Neural progenitor cell (in vitro differentiated cells): ENCODE measurements around the gene HAO2. TPM values are rescaled to one million over a fixed set of nuclear protein-coding genes. Genes with fewer than 3 reads are reported as not detected.

Source experiments
- DNase-seq: peaks from one replicate; pipeline ENCODE4 v3.0.0-alpha.2; 2016; ENCODE audit warnings: low spot score
- H2AFZ ChIP-seq: fragments of 200-600 bp; sonication (generic); replicated peaks from 2 replicates; pipeline ENCODE4 v1.6.1; 2016; ENCODE audit warnings: antibody characterized with exemption
- H3F3A ChIP-seq: fragments of 200-600 bp; sonication (generic); 2 replicates; pipeline ENCODE4 v1.6.1; 2016; ENCODE audit warnings: antibody characterized with exemption, low read depth
- H3K27ac ChIP-seq: fragments of 200-600 bp; sonication (generic); 2 replicates; pipeline ENCODE4 v1.5.1; 2016; ENCODE audit warnings: mild to moderate bottlenecking
- H3K27me3 ChIP-seq: fragments of 200-600 bp; sonication (generic); 2 replicates; pipeline ENCODE4 v1.6.1; 2016; ENCODE audit warnings: mild to moderate bottlenecking, moderate library complexity
- H3K36me3 ChIP-seq: fragments of 200-600 bp; sonication (generic); 2 replicates; pipeline ENCODE4 v1.5.1; 2016
- H3K4me1 ChIP-seq: fragments of 200-600 bp; sonication (generic); 2 replicates; pipeline ENCODE4 v1.6.1; 2016; ENCODE audit warnings: mixed run types
- H3K4me2 ChIP-seq: fragments of 200-600 bp; sonication (generic); 2 replicates; pipeline ENCODE4 v1.6.1; 2016
- H3K4me3 ChIP-seq: fragments of 200-600 bp; sonication (generic); 2 replicates; pipeline ENCODE4 v1.5.1; 2016
- H3K79me2 ChIP-seq: fragments of 200-600 bp; sonication (generic); 2 replicates; pipeline ENCODE4 v1.6.1; 2016; ENCODE audit warnings: low read depth
- H3K9ac ChIP-seq: fragments of 200-600 bp; sonication (generic); 2 replicates; pipeline ENCODE4 v1.6.1; 2016
- H3K9me3 ChIP-seq: fragments of 200-600 bp; sonication (generic); 2 replicates; pipeline ENCODE4 v1.5.1; 2016; ENCODE audit warnings: low read depth
- H4K20me1 ChIP-seq: fragments of 200-600 bp; sonication (generic); 2 replicates; pipeline ENCODE4 v1.6.1; 2016; ENCODE audit warnings: low read depth
- H3K27ac Mint-ChIP-seq: 3 replicates; pipeline ENCODE4 v1.8.0; 2021; ENCODE audit warnings: mixed read lengths
- H3K27me3 Mint-ChIP-seq: 2 replicates; pipeline ENCODE4 v1.8.0; 2022; ENCODE audit warnings: low read depth, mild to moderate bottlenecking, inconsistent platforms, moderate library complexity, mixed read lengths; ENCODE audit not compliant: insufficient read depth
- H3K36me3 Mint-ChIP-seq: 3 replicates; pipeline ENCODE4 v1.8.0; 2021; ENCODE audit warnings: mixed read lengths
- H3K4me1 Mint-ChIP-seq: 3 replicates; pipeline ENCODE4 v1.8.0; 2021; ENCODE audit warnings: mixed read lengths
- H3K4me3 Mint-ChIP-seq: 3 replicates; pipeline ENCODE4 v1.8.0; 2021; ENCODE audit warnings: mild to moderate bottlenecking, moderate library complexity, mixed read lengths
- H3K9me3 Mint-ChIP-seq: 3 replicates; pipeline ENCODE4 v1.8.0; 2020; ENCODE audit warnings: mixed read lengths
- CTCF ChIP-seq: fragments of 200-600 bp; sonication (generic); IDR thresholded peaks from 2 replicates; pipeline ENCODE4 v1.5.1; 2017; ENCODE audit warnings: antibody characterized with exemption, mild to moderate bottlenecking
- EZH2 ChIP-seq: fragments of 200-600 bp; sonication (generic); IDR thresholded peaks from 2 replicates; pipeline ENCODE4 v1.6.1; 2017; ENCODE audit warnings: antibody characterized with exemption, mild to moderate bottlenecking, moderate library complexity
- EZH2phosphoT487 ChIP-seq: fragments of 200-600 bp; sonication (generic); IDR thresholded peaks from 2 replicates; pipeline ENCODE4 v1.6.1; 2017; ENCODE audit warnings: antibody characterized with exemption
- total RNA-seq: library from RNA; depleted of rRNA; stranded (reverse); fragments of >200 nt; gene quantifications from 2 replicates; pipeline ENCODE4 v1.2.3, GENCODE V29; 2015; ENCODE audit warnings: low replicate concordance

Gene HAO2
- total RNA-seq, 1 donor from 2014 or later, result not detected

GRCh38 chr1:119366424-119366823 is 2.2 kb upstream of the HAO2 start:
- no peak overlapping the region for H2AFZ ChIP-seq
- H3K27me3 Mint-ChIP-seq, result no peaks in the 10 kb centered on the region
- no peaks in the 10 kb centered on the region for H3K36me3 ChIP-seq
- H4K20me1 ChIP-seq, result no peaks in the 10 kb centered on the region
- no peak for TF ChIP-seq EZH2
- TF ChIP-seq CTCF, result no peak
- TF ChIP-seq EZH2phosphoT487, result no peak
- no peaks in the 10 kb centered on the region for H3K9me3 Mint-ChIP-seq
- H3F3A ChIP-seq, result no peaks in the 10 kb centered on the region
- no peaks in the 10 kb centered on the region for H3K27me3 ChIP-seq
- H3K4me1 Mint-ChIP-seq, result no peaks in the 10 kb centered on the region
- no peak overlapping the region for H3K4me2 ChIP-seq
- no peaks in the 10 kb centered on the region for H3K36me3 Mint-ChIP-seq
- no peak overlapping the region for H3K4me3 Mint-ChIP-seq
- no peak overlapping the region for H3K9ac ChIP-seq
- H3K4me3 ChIP-seq, result no peak overlapping the region
- no peak overlapping the region for H3K27ac Mint-ChIP-seq
- no peak for DNase-seq
- no peak overlapping the region for H3K27ac ChIP-seq
- H3K9me3 ChIP-seq, result no peaks in the 10 kb centered on the region
- H3K4me1 ChIP-seq, result no peaks in the 10 kb centered on the region
- no peaks in the 10 kb centered on the region for H3K79me2 ChIP-seq

GRCh38 chr1:119367432-119368124 is 1.0 kb upstream of the HAO2 start:
- Histone ChIP-seq H3K36me3 (no peaks in the 10 kb centered on the region), H3K79me2 (no peaks in the 10 kb centered on the region), H3K27me3 (no peaks in the 10 kb centered on the region), H3K9me3 (no peaks in the 10 kb centered on the region), H2AFZ (peak overlapping the region; percentile 75), H3K4me3 (no peak overlapping the region), H3K9ac (no peak overlapping the region), H3K4me2 (no peak overlapping the region), H4K20me1 (no peaks in the 10 kb centered on the region), H3K4me1 (no peaks in the 10 kb centered on the region), H3F3A (no peaks in the 10 kb centered on the region), H3K27ac (no peak overlapping the region)
- Mint-ChIP-seq H3K9me3 (no peaks in the 10 kb centered on the region), H3K4me1 (no peaks in the 10 kb centered on the region), H3K27me3 (no peaks in the 10 kb centered on the region), H3K27ac (no peak overlapping the region), H3K36me3 (no peaks in the 10 kb centered on the region), H3K4me3 (no peak overlapping the region)
- peak; percentile 50 for DNase-seq
- TF ChIP-seq EZH2 (no peak), CTCF (peak; percentile 99)

GRCh38 chr1:119370748-119371147 is 2.2 kb downstream of the HAO2 start:
- no peaks in the 10 kb centered on the region for H3K36me3 ChIP-seq
- no peaks in the 10 kb centered on the region for H3K9me3 Mint-ChIP-seq
- H3K9me3 ChIP-seq, result no peaks in the 10 kb centered on the region
- H3K4me1 Mint-ChIP-seq, result no peaks in the 10 kb centered on the region
- no peak overlapping the region for H3K4me3 ChIP-seq
- H3K9ac ChIP-seq, result no peak overlapping the region
- no peaks in the 10 kb centered on the region for H3K27me3 Mint-ChIP-seq
- DNase-seq, result no peak
- H3K4me2 ChIP-seq, result no peak overlapping the region
- no peak overlapping the region for H2AFZ ChIP-seq
- no peak overlapping the region for H3K4me3 Mint-ChIP-seq
- TF ChIP-seq EZH2, result no peak
- no peak for TF ChIP-seq CTCF
- TF ChIP-seq EZH2phosphoT487, result no peak
- no peaks in the 10 kb centered on the region for H3K36me3 Mint-ChIP-seq
- H3K27ac Mint-ChIP-seq, result no peak overlapping the region
- no peaks in the 10 kb centered on the region for H3K27me3 ChIP-seq
- no peaks in the 10 kb centered on the region for H3F3A ChIP-seq
- H3K4me1 ChIP-seq, result no peaks in the 10 kb centered on the region
- H3K27ac ChIP-seq, result no peak overlapping the region
- H3K79me2 ChIP-seq, result no peaks in the 10 kb centered on the region
- H4K20me1 ChIP-seq, result no peaks in the 10 kb centered on the region
